Measurements from ENCODE around the gene CHRM5. TPM values are rescaled to one million over a fixed set of nuclear protein-coding genes. Genes with fewer than 3 reads are reported as not detected.

CHRM5 gene
- total RNA-seq, 1 donor from 2014 or later, result 0.20 TPM

- DNase-seq (ENCODE audit: low read depth in 2 of 2), result peak in 1 of 2 donors; percentile 24
These were observed 117.4 kb downstream of the CHRM5 start for GRCh38 chr15:34085746-34086145.

DNA sequence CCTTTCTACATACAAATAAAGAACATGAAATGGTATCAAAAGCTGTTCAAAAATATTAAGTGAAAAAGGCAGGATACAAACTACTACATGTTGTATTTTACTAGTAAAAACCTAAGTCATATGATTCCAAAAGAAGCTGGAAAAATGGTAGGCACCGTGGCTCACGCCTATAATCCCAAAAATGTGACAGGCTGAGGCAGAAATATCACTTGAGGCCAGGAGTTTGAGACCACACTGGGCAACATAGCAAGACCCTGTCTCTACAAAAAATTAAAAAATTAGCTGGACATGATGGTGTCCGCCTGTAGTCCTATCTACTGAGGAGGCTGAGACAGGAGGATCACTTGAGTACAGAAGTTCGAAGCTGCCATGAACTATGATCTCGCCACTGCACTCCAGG, 131.6 kb downstream of the CHRM5 start:
- no peak for DNase-seq (ENCODE audit: low read depth in 2 of 2)

GRCh38 chr15:34101366-34102174, 133.3 kb downstream of the CHRM5 start, which contains the start of the genes EMC7 and PGBD4:
Gene EMC7 (minus strand): TSS chr15:34101862. CDS start chr15:34101839, 23 bp downstream.
Gene PGBD4 (plus strand): TSS chr15:34102083. CDS start chr15:34102532, 449 bp downstream.
- DNase-seq (ENCODE audit: low read depth in 2 of 2), result peak; percentile 99 to 100

DNA sequence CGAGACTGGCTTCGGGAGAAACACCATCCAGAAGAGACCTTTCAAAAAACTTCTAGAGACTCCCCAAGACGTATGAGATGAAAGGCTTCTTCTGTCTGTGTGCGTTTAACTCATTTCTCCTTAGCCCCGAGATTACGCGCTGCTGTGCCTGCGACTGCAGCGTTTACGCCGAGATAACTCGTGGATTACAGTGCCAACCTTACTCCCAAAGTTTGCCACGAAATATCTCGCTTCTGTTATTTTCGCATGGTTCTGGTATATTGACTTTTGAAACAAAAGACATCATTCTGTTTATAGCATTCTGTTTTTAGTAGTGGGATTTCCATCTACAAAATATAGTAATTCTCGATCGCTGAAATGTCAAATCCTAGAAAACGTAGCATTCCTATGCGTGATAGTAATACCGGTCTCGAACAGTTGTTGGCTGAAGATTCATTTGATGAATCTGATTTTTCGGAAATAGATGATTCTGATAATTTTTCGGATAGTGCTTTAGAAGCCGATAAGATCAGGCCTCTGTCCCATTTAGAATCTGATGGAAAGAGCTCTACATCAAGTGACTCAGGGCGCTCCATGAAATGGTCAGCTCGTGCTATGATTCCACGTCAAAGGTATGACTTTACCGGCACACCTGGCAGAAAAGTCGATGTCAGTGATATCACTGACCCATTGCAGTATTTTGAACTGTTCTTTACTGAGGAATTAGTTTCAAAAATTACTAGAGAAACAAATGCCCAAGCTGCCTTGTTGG, 134.1 kb downstream of the CHRM5 start:
- no peak for DNase-seq (ENCODE audit: low read depth in 2 of 2)

DNA sequence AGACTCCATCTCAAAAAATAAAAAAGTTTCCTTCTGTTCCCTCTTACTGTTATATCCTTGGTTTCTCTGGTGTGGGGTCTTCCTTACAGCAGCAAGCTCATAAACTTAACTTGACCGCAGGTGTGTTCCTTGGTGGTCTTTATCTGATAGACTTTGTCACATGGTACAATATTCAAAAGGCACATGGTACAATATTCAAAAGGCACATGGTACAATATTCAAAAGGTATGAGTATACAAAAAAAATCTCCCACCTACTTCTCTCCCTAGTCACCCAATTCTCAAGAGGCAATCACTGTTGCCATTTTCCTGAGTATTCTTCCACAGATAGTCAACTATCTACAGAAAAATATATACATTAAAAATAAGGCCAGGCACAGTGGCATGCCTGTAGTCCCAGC, 138.1 kb downstream of the CHRM5 start:
- DNase-seq (ENCODE audit: low read depth in 2 of 2), result no peak

DNA sequence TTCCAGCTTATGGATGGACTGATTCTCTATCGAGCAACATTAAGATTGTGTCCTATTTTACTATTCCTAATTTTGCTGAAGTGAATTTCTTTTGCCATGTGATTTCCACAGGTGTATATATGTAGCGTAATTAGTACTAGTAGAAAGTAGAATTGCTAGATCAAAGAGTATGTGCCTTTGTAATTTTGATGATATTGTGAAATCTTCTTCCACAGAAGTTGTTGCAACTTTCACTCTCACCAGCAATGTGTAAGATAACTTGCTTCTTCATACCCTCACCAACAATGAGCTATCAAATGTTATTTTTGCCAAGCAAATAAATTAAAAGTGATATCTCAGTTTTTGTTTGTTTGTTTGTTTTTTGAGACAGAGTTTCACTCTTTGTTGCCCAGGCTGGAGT, 139.0 kb downstream of the CHRM5 start:
- DNase-seq (ENCODE audit: low read depth in 2 of 2), result no peak

DNA sequence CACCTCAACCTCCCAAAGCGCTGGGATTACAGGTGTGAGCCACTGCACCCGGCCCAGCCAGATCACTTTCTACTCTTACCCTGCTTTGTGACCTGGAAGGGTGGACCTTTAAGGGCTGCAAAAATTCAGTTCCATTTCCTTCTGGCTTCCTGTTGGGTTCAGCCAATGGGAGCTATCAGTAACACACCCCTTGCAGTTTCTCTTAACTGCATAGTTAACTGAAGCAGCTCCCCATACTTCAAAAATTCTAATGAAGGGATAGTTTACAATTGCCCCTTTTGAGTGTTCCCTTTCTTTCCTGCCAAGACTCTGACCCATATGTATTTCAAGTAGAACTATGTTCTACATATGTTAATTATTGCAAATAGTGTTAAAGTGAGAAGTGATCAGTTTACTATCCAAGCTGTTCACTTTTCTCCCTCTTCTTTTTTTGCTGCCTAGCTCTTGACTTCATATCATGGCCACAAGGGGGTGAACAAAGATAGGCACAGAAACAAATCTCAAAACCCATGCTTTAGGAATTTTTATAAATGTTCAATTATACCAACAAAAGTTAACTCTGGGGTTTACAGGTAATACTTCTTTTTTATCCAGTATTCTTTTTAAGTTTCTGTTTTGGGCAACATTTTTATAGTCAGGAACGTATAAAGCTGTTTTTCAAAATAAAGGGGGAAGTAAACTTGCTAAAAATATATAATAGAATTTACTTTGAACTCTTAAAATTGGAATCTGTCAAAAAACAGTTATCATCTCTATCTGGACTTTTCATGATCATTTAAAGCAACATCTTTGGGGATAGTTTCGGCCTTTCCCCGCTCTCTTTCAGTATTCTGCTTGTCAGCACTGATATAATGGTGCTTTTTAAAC, 141.7 kb downstream of the CHRM5 start:
- peak; percentile 63 to 72 for DNase-seq (ENCODE audit: low read depth in 2 of 2)

DNA sequence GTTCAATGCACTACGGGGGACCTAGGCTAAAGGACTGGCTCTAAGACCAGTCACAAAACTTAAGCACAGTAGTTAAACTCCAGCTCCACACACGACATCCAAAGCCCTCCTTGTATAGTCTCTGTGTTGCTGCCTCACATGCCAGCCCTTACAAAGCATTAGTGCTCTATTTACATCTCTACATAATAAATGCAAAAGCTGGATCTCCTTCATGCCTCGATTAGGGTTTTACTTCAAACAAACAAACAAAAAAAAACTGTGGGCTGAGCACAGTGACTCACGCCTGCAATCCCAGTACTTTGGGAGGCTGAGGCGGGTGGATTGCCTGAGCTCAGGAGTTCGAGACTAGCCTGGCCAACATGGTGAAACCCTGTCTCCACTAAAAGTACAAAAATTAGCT, 143.2 kb downstream of the CHRM5 start:
- no peak for DNase-seq (ENCODE audit: low read depth in 2 of 2)

GRCh38 chr15:34114215-34114614, 145.9 kb downstream of the CHRM5 start:
- DNase-seq (ENCODE audit: low read depth in 2 of 2), result no peak

DNA sequence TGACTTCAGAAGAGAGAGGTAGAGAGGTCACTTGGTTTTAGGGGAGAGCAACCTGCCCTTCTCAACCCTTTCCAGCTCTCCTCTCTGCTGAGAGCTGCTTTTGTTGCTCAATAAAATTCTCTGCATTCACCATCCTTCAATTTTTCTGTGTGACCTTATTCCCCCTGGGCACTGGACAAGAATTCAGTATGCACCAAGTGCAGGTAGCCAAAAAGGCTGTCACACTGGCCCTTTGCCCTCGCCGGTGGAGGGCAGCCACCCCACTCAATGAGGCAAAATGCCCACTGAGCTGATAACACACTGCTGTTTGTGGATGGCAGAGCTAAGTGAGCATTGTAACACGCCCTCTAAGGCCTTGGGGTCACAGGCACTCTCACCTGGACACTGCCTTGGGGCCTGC, 146.4 kb downstream of the CHRM5 start:
- no peak for DNase-seq (ENCODE audit: low read depth in 2 of 2)

DNA sequence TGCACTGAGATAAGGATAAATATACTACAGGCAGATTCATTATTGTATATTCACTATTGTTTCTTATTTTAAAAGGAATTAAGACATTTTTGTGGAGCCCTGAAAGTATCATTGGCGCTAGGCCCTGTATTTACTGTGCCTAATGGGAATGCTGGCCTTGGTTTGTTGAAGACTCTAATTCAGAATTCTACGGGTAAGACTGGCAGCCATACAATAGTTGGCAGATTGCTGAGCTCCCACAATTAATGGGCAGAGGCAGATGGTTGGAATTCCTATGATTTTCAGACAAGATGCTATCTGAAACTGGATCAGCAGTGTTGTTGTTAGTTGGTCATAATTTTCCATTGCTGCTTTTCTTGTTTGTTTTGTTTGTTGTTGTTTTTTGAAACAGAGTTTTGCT, 148.3 kb downstream of the CHRM5 start:
- no peak for DNase-seq (ENCODE audit: low read depth in 2 of 2)

Other genes with a start within 250 kb of the CHRM5 start
- gene AVEN, start 70.7 kb downstream of the CHRM5 start, total RNA-seq, result 19.4 and 21.2 TPM in 2 replicates
- gene EMC7, start 133.4 kb downstream of the CHRM5 start, total RNA-seq, result 23.8 and 35.9 TPM in 2 replicates
- gene PGBD4, start 133.6 kb downstream of the CHRM5 start, total RNA-seq, result 0.65 and 1.4 TPM in 2 replicates
- 21.8 and 31.0 TPM in 2 replicates for gene KATNBL1, start 241.6 kb downstream of the CHRM5 start, total RNA-seq